GM18520 (cell line): ENCODE results near the gene DAB2IP.
"Not testable (repeated sequence)": the region's sequence is repeated elsewhere in the genome, so short reads cannot be mapped to it uniquely, and the experiment has no call there.

Experiments
- ATAC-seq: cut with Tn5 transposase; IDR thresholded peaks from one replicate; pipeline ENCODE4 v1.9.1; 2021; ENCODE audit not compliant: unreplicated experiment

Gene DAB2IP

DNA sequence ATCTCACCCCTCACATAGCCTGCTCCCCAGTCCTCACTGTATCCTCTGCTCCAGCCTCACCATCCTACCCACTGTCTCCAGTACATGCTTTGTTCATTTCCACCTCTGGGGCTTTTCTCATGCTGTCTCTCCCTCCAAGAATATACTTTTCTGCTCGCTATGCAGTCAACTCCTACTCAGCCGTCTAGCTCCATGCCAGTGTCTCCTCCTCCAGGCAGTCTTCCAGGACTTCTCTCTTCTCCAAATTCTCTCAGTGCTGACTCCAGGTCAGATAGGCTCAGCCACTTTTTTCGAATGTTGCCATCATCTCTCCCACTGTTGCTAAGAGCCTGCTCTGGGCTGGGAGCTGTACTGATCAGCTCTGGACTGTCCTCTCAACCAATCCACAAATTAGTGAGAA, 8.0 kb upstream of the DAB2IP start:
- no peak for ATAC-seq

- not testable (repeated sequence) for ATAC-seq
Observed at GRCh38 chr9:121644040-121644439, 7.4 kb upstream of the DAB2IP start.

DNA sequence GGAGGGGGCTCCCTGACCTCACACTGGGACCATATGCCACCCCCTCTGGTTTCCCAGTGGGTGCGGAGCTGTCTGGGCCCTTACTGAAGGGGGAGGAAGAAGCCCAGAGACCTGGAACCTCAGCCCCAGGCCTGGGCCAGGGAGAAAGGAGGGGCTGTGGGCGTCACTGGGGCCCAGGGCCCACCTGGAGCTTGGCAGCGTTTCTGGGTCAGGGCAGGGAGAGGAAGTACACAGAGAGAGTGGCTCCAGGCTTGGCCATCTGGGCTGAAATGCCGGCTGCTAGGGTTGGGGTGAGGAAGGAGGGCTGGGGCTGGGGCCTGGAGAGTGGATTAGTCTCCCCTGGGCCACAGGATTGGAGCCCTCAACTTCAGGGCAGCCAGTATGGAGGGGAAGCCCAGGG, 6.4 kb upstream of the DAB2IP start:
- ATAC-seq = no peak

DNA sequence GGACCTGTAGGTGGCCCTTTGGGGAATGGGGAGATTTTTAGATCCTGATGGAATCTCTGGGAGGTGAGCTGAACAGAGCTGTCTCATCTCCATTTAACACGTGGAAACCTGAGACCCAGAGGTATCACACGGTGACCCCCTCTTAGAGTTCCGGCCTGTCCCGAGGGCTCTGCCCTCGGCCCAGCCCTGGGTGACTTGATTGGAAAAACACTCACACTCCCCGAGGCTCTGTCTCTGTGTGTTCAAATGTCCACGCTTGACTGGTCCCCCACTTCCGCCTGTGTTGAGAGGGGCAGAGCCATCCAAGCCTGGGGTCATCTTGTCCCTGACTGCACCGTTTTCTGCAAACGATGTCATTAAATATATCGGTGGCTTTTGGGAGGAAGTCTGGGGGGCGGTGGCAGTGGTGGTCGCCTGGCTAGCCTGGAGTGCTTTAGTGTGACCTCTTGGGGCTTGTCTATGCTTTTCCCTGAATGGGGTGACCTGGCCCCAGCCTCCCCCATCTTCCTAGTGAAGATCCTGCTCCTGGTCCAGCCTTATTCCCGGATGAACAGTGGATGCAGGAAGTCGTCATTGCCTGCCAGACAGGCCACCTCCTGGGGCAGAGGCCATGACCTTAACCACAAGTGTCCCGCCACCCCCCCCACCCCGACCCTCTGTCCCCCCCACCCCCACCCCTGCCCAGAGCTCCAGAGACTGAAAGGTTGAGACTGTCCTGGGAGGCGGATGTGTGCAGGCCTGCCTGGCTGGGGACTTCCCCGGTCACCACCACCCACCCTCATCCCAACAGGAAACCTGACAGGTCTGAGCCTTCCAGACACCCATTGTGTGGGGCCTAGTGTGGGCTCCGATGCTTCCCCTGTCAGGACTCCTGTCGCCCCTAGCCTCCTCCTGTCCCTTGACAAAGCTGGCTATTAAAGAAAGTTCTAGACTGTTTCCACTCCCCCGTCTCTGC, 5.3 kb upstream of the DAB2IP start:
- no peak for ATAC-seq

GRCh38 chr9:121646992-121647391, 4.4 kb upstream of the DAB2IP start:
- ATAC-seq = no peak

DNA sequence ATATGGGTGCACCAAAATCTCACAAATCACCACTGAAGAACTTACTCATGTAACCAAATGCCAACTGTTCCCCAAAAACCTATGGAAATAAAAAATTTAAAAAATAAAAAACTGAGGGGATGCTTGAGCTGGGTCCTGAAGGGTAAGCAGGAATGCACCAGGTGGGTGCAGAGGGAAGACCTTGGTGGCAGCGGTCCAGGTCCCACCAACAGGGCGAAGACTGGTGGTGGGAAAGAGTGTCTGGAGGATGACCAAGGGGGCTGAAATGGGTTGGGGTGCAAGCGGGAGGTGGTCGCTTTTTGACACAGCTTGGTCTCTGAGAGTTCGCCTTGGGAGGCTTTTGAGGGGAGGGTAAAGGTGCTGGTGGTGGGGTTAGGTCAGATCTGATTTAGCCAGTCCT, 3.3 kb upstream of the DAB2IP start:
- ATAC-seq = no peak

GRCh38 chr9:121648799-121649198, 2.6 kb upstream of the DAB2IP start:
- no peak for ATAC-seq

DNA sequence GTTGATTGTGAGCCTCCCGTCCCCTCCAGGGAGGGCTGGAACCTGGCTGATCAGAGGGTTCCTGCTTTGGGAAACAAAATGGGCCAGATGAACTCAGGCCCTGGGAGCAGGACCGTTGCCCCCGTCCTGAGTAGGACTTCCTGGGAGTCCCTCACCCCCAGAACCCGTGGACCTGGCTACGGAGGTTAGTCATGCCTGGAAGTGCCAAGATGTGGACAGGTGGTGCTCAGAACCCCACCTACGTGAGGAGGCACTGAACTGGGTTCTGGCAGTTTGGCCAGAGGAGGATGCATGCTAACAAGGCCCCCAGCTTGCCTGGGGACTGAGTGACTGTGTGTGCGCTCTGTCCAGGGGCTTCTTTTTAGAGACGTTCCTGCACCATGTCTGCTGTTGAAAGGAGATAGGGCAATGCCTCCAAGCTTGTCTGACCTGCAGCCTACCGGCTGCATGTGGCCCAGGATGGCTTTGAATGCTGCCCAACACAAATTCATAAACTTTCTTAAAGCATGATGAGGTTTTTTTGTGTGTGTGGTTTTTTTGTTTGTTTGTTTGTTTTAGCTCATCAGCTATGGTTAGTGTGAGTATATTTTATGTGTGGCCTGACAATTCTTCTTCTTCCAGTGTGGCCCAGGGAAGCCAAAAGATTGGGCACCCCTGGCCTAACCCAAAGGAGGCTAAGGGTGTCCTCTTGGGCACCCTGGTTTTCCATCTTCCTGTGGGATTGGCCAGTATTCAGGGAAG, 1.8 kb upstream of the DAB2IP start:
- no peak for ATAC-seq

- no peak for ATAC-seq
Observed at GRCh38 chr9:121650217-121651007, 1.0 kb upstream of the DAB2IP start.

DNA sequence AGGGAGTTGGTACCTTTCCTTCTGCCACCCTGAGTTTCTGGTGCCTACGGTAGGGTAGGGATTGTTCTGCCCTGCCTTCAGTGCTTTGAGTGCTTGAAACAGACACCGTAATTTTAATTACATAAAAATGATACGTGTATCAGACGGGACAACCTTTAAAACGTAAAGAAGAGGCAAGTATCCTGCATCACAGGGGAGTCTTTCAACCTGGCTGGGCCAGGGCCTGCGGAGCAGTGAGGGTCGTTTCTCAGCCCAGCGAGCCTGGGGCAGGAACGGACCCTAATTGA, 483 bp upstream of the DAB2IP start:
- no peak for ATAC-seq

DNA sequence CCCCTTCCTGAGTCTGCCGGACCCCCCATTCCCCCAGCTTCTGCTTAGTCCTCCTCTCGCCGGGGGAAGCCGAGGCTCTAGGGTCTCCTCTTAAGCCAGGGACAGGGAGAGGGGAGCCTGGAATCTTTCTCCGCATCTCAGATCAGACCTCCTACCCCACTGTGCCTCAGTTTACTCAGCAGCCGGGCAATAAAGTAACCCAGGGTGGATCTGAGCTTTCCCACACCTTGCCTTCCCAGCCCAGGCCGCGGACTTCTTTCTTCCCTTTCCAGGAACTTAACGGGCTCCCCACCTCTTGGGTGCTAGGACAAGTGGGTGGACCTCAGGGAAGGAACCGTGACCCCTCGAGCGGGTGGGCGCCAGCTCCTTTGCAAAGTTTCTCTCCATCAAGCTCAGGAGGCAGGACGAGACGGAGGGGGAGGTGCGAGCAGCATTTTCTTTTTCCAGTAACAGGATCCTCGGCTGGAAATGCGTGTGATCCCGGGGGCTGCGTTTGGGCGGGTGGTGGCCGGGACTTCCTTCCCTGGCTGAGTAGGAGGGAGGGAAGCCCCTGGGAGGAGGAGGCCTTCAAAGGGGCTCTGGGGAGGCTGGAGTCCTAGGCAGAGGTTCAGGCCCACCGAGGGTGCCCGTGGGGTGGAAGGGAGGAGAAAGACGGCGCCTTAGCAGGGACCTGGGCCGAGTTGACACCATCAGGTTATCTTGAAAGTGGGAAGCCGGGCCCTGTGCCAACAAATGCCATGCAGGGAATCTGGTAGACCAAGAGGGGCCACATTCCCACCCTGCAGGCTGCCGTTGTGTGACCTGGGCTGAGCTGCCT, 795 bp downstream of the DAB2IP start:
- ATAC-seq = no peak

DNA sequence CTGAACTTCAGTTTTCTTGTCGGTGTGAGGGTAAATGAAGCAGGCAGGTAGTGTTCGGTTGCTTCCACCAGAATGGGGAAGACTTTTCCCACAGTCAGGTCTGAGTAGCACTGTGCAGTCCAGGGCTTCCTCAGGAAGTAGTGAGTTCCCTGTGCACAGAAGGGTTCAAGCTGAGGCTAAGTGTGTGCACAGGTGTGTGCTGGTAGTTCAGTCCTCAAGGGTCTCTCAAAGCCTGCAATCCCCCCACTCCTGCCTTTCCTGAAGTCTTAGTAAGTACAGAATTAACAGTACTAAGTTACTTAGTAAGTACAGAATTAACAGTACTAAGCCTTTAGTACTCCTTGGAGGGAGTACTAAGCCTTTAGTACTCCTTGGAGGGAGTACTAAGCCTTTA, 1.4 kb downstream of the DAB2IP start:
- no peak for ATAC-seq

DNA sequence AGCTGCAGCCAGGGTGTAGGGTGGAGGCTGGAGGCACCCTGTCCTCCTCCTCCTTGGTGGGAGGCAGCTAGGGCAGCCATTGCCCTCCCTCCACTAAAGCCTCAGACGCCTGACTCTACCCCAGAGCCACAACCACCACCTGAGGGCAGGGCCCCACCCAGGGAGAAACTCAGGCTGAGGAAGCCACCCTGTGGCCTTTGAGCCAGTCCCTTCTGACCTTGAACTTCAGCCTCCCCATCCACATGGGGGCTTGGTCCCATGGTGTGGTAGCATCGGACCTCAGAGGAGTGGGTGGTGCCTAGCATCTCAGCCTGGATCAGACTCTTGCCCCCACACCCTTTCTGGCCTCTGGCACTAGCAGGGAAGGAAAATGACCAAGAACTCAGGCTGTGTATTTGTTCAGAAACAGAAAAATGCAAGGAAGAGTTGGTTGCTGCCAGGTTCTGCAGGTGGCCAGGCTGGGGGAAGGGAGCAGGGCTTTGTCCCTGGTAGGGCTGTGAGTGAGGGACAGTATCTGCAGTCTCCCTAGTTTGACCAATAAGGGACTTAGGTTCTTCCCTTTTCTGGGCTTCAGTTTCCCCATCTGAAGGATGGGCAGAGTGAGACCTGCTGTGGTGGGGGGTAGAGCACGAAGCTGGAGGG, 3.2 kb downstream of the DAB2IP start:
- no peak for ATAC-seq

GRCh38 chr9:121655231-121655755, 3.9 kb downstream of the DAB2IP start:
- ATAC-seq = no peak

- no peak for ATAC-seq
Observed at GRCh38 chr9:121656941-121657470, 5.6 kb downstream of the DAB2IP start.

- ATAC-seq = no peak
Observed at GRCh38 chr9:121658166-121658565, 6.7 kb downstream of the DAB2IP start.

GRCh38 chr9:121658591-121658990, 7.2 kb downstream of the DAB2IP start:
- no peak for ATAC-seq

DNA sequence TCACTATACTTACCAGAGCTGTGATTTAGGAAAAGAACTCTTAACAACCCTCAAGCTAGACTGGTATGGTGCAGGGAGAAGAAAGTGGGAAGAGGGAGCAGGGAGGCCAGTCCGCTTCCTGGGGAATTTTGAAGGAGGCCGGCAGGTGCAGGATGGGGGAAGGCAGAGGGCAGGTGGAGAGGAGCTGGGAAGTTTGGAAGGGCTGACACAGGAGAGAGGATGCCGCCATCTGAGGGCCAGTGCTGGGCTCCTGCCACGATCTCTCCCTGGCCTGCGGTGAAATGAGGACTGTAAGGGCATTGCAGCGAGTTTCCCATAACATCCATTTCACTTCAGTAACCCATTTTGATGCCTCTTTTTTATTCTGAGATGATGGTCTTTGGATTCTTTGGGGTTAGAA, 8.9 kb downstream of the DAB2IP start:
- ATAC-seq = no peak

GRCh38 chr9:121660876-121661275, 9.4 kb downstream of the DAB2IP start:
- ATAC-seq = no peak

DNA sequence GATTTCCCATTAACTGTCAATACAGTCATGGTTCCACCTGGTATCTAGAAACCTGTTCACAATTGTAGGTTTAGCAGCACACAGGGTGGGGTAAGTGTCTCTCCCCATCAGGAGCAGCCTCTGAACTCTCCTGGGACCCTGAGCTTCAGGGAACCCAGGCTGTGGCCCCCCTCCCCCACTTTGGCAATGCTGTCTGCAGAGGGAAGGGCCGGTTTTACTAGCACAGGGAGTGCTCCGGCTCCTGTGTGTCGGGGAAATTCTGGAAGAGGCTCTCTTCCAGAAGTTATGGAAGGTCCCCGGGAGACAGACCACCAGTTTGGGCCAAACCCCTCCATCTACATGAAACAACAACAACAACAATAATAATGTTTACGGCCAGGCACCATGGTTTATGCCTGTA, 9.9 kb downstream of the DAB2IP start:
- no peak for ATAC-seq
